Subcutaneous adipose tissue (tissue), 4 donors: ENCODE measurements around the gene PGA3. TPM values are rescaled to one million over a fixed set of nuclear protein-coding genes. Genes with fewer than 3 reads are reported as not detected.

Source experiments
- total RNA-seq, 4 donors: library from RNA; depleted of rRNA; stranded (reverse); fragments of >200 nt; gene quantifications; one replicate each; pipeline ENCODE4 v1.1.0, GENCODE V29; 2016
- TF ChIP-seq, protein P1 (sequence below): fragments of 450-650 bp; IDR thresholded peaks from one replicate; pipeline ENCODE4 v1.5.1; 2016; ENCODE audit warnings: low read depth, mild to moderate bottlenecking, control low read depth, antibody characterized with exemption, moderate library complexity

The PGA3 gene
- total RNA-seq, 4 donors from 2014 or later = 4.4 to 46.1 (median 45.4) TPM; not detected in 1

DNA sequence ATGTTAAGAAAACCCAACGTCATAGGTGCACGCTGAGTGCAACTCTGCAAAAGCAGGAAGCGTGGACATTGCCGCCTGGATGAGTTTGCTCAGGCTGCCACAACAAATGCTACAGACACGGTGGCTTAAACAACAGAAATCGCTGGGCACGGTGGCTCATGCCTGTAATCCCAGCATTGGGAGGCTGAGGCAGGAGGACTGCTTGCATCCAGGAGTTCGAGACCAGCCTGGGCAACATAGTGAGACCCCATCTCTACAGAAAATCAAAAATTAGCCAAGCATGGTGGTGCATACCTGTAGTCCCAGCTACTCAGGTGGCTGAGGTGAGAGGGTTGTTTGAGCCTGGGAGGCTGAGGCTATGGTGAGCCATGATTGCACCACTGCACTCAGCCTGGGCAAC, 13.4 kb upstream of the PGA3 start:
- TF ChIP-seq, protein P1, sequence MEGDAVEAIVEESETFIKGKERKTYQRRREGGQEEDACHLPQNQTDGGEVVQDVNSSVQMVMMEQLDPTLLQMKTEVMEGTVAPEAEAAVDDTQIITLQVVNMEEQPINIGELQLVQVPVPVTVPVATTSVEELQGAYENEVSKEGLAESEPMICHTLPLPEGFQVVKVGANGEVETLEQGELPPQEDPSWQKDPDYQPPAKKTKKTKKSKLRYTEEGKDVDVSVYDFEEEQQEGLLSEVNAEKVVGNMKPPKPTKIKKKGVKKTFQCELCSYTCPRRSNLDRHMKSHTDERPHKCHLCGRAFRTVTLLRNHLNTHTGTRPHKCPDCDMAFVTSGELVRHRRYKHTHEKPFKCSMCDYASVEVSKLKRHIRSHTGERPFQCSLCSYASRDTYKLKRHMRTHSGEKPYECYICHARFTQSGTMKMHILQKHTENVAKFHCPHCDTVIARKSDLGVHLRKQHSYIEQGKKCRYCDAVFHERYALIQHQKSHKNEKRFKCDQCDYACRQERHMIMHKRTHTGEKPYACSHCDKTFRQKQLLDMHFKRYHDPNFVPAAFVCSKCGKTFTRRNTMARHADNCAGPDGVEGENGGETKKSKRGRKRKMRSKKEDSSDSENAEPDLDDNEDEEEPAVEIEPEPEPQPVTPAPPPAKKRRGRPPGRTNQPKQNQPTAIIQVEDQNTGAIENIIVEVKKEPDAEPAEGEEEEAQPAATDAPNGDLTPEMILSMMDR = no peak

DNA sequence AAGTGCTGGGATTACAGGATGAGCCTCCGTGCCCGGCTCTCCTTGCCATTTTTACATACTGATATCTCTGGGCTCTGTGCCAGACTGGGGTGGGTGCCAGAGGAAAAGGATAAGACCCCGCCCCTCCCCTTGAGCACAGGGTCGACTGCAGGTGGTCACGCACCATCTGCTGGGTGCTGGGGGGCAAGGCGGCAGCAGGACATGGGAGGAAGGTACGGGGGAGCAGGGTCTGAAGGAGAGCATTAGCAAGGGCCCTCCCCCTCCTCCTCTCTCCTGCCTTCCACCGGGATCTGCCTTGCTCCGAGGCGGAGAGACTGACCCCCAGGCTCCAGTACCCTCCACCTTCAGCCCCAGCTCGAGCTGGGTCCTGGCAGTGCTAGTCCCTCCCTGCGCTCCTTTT, 9.7 kb upstream of the PGA3 start:
- TF ChIP-seq, protein P1 = no peak

DNA sequence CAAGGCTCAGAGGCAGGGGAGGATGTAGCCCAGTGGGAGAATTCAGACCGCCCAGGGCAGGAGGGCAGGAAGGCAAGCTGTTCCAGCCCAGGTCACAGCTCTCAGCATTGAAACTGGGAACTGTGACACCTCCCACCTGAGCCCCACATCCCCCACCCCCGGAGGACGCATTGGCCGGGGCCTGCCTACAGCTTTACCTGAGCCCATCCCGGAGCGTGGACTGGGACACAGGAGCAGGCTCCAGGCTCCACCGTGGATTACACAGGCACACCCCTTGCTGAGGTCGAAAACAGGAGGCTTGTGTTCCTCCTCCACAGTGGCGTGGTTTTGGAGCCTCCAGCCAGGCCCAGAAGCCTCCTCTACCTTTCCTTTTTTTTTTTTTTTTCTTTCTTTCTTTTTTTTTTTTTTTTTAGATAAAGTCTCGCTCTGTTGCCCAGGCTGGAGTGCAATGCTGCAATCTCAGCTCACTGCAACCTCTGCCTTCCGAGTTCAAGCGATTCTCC, 9.1 kb upstream of the PGA3 start:
- TF ChIP-seq, protein P1 = no peak

DNA sequence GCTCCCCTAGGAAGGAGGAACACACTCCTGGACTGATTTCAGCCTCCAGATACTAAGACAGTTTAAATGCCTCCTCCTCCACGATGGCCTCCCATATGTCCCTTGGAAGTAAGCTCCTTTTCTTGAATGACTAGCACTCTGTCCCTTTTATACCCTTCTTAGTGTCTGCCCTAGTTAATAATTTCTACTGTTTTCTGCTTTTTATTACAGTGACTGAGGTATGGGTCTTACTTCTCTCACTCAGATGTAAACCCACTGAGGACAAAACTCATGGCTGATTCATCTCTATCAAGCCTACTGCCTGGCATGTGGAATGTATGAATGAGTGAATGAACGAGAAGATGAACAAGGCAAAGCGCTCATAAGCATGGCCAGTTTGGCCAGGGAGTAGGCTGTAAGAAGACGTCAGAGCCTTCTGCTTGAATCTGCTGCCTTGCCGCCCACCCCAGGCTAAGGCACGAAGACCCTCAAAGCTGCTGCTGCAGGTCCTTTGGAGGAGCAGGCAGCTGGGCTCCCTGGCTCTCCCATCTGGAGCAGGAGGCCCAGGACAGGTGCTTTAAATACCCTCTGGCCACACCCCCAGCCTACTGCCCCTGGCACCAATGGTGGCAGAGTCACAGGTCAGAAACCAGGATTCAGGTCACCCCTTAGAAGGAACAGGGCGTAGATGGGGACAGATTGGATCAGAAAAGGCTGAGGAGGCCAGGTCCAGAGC, 8.2 kb upstream of the PGA3 start:
- TF ChIP-seq, protein P1 = no peak

DNA sequence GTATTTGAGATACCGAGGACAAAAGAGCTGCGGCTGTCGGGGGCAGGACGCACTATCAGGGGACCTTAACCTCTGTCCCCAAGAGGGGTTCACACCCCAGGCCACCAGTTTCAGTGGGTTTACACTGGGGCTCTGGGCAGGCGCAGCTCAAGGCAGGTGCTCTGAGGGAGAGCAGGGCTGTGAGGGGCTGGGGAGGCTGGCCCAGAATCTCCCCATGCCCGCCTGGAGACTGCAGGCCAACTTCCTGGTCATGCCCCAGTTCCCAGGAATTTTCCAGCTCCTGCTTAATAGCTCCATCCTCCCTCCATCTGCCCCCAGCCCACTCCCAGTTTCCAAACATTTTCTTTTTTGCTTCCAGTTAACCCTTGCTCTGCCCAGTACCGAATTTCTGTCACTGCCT, 7.6 kb upstream of the PGA3 start:
- TF ChIP-seq, protein P1 = no peak

DNA sequence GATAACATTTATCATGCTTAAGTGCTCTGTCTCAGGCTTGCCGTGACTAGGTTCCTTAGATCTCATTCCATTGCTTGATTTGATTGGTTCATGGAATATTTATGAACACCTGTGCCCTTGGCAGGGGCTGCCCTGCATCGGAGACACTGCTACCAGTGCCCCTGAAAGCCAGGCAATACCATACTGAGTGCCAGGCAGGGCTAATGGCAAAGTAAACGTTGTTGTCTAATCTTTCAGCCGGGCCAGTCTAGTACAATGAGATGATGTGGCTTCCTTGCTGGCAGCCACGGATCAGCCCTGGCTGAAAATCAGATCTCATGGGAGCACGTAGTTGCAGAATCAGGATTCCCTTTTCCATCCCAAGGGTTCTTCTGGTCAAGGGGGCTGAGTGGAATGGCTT, 5.0 kb upstream of the PGA3 start:
- TF ChIP-seq, protein P1 = no peak

DNA sequence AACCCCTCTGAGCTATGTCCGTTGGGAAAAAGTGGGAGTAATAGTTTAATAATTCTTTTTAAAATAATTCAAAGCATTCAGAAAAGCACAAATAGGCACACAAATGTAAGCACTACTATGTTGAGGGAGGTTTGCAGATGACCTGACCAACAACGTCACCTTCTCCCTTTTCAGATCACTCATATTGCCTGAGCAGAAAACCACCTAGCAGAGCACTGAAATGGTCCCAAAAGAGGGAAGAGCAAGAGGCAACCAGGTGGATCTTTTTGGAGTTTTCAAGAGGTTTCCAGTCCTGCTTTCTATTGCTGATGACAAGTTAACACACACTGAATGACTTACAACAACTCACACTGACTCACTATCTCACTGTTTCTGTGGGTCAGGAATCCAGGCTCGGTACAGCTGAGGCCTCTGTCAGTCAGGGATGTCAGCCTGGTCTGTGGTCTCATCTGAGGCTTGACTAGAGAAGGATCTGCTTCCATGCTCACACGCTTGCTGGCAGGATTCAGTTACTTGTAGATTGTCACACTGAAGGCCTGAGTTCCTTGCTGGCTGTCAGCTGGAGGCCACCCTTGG, 4.3 kb upstream of the PGA3 start:
- TF ChIP-seq, protein P1 = no peak
